KOPT-K1 (cell line): ENCODE measurements around the gene HABP4.

Experiments used
- H3K27ac ChIP-seq: fragments of 200-600 bp; sonication (generic); 2 replicates; pipeline ENCODE4 v1.5.1; 2016; ENCODE audit warnings: antibody characterized with exemption, mild to moderate bottlenecking, low read depth, low read length; ENCODE audit not compliant: poor library complexity, severe bottlenecking
- H3K36me3 ChIP-seq: fragments of 200-600 bp; sonication (generic); 2 replicates; pipeline ENCODE4 v1.5.1; 2017; ENCODE audit warnings: antibody characterized with exemption, mild to moderate bottlenecking, low read length, moderate library complexity; ENCODE audit not compliant: insufficient read depth
- H3K9me3 ChIP-seq: fragments of 200-600 bp; sonication (generic); 2 replicates; pipeline ENCODE4 v1.5.1; 2017; ENCODE audit warnings: antibody characterized with exemption, low read length, mild to moderate bottlenecking; ENCODE audit not compliant: insufficient read depth, poor library complexity, severe bottlenecking

The HABP4 gene

GRCh38 chr9:96423322-96423984, 26.5 kb upstream of the HABP4 start:
- Histone ChIP-seq H3K27ac (no peak overlapping the region), H3K9me3 (no peaks in the 10 kb centered on the region), H3K36me3 (no peaks in the 10 kb centered on the region)

- Histone ChIP-seq H3K27ac (no peak overlapping the region), H3K9me3 (no peaks in the 10 kb centered on the region), H3K36me3 (no peaks in the 10 kb centered on the region)
These were observed 26.0 kb upstream of the HABP4 start for GRCh38 chr9:96423985-96424336.

- Histone ChIP-seq H3K36me3 (no peaks in the 10 kb centered on the region), H3K27ac (no peak overlapping the region), H3K9me3 (no peaks in the 10 kb centered on the region)
These were observed 24.3 kb upstream of the HABP4 start for GRCh38 chr9:96425500-96426169.

- H3K9me3 ChIP-seq, result no peaks in the 10 kb centered on the region
- H3K36me3 ChIP-seq, result no peaks in the 10 kb centered on the region
- H3K27ac ChIP-seq, result no peak overlapping the region
These were observed 20.2 kb upstream of the HABP4 start for GRCh38 chr9:96429732-96430131.

- Histone ChIP-seq H3K27ac (no peak overlapping the region), H3K9me3 (no peaks in the 10 kb centered on the region), H3K36me3 (no peaks in the 10 kb centered on the region)
These were observed 19.6 kb upstream of the HABP4 start for GRCh38 chr9:96430377-96430776.

- Histone ChIP-seq H3K36me3 (no peaks in the 10 kb centered on the region), H3K9me3 (no peaks in the 10 kb centered on the region), H3K27ac (no peak overlapping the region)
These were observed 14.6 kb upstream of the HABP4 start for GRCh38 chr9:96435345-96435744.

GRCh38 chr9:96436063-96436455, 13.9 kb upstream of the HABP4 start:
- Histone ChIP-seq H3K27ac (no peak overlapping the region), H3K36me3 (no peaks in the 10 kb centered on the region), H3K9me3 (no peaks in the 10 kb centered on the region)

- H3K27ac ChIP-seq, result no peak overlapping the region
- no peaks in the 10 kb centered on the region for H3K36me3 ChIP-seq
- H3K9me3 ChIP-seq, result no peaks in the 10 kb centered on the region
These were observed 13.4 kb upstream of the HABP4 start for GRCh38 chr9:96436456-96437126.

GRCh38 chr9:96437454-96437853, 12.5 kb upstream of the HABP4 start:
- Histone ChIP-seq H3K9me3 (no peaks in the 10 kb centered on the region), H3K27ac (no peak overlapping the region), H3K36me3 (no peaks in the 10 kb centered on the region)

GRCh38 chr9:96440671-96441199, 9.2 kb upstream of the HABP4 start:
- H3K27ac ChIP-seq, result no peak overlapping the region
- no peaks in the 10 kb centered on the region for H3K9me3 ChIP-seq
- H3K36me3 ChIP-seq, result no peaks in the 10 kb centered on the region

- Histone ChIP-seq H3K9me3 (no peaks in the 10 kb centered on the region), H3K36me3 (no peaks in the 10 kb centered on the region), H3K27ac (no peak overlapping the region)
These were observed 8.0 kb upstream of the HABP4 start for GRCh38 chr9:96441798-96442445.

- Histone ChIP-seq H3K36me3 (no peaks in the 10 kb centered on the region), H3K27ac (no peak overlapping the region), H3K9me3 (no peaks in the 10 kb centered on the region)
These were observed 7.5 kb upstream of the HABP4 start for GRCh38 chr9:96442491-96442890.

GRCh38 chr9:96447406-96447805, 2.6 kb upstream of the HABP4 start:
- H3K9me3 ChIP-seq, result no peaks in the 10 kb centered on the region
- H3K27ac ChIP-seq, result no peak overlapping the region
- H3K36me3 ChIP-seq, result no peaks in the 10 kb centered on the region

GRCh38 chr9:96448546-96449170, 1.3 kb upstream of the HABP4 start:
- no peaks in the 10 kb centered on the region for H3K36me3 ChIP-seq

GRCh38 chr9:96449523-96449844, 485 bp upstream of the HABP4 start:
- H3K27ac ChIP-seq, result no peak overlapping the region
- H3K36me3 ChIP-seq, result no peaks in the 10 kb centered on the region
- H3K9me3 ChIP-seq, result no peaks in the 10 kb centered on the region

More at GRCh38 chr9:96448546-96449170, 1.3 kb upstream of the HABP4 start:
- Histone ChIP-seq H3K27ac (no peak overlapping the region), H3K9me3 (no peaks in the 10 kb centered on the region)
